GM06990 (cell line): ENCODE results near the gene KIZ.
"Not testable (repeated sequence)": the region's sequence is repeated elsewhere in the genome, so short reads cannot be mapped to it uniquely, and the experiment has no call there.

Experiments used
- DNase-seq: peaks from one replicate; pipeline ENCODE4 v3.0.0-alpha.2; 2011; ENCODE audit not compliant: insufficient read length; ENCODE audit errors: extremely low read depth
- H3K27me3 ChIP-seq: replicated peaks from 2 replicates; pipeline ENCODE4 v1.6.0; 2011; ENCODE audit warnings: low read length; ENCODE audit not compliant: control insufficient read depth, insufficient read depth
- H3K36me3 ChIP-seq: 2 replicates; pipeline ENCODE4 v1.5.1; 2011; ENCODE audit warnings: low read length; ENCODE audit not compliant: control insufficient read depth, insufficient read depth
- H3K4me3 ChIP-seq: replicated peaks from 2 replicates; pipeline ENCODE4 v1.5.1; 2011; ENCODE audit warnings: low read depth, mild to moderate bottlenecking, control low read depth, low read length
- CTCF ChIP-seq: IDR thresholded peaks from 2 replicates; pipeline ENCODE4 v1.5.1; 2011; ENCODE audit warnings: low read length, control low read depth, mild to moderate bottlenecking, inconsistent platforms; ENCODE audit not compliant: insufficient read depth, poor library complexity, severe bottlenecking

Gene KIZ

GRCh38 chr20:21244808-21245207 is 118.9 kb downstream of the KIZ start:
- Histone ChIP-seq H3K27me3 (no peaks in the 10 kb centered on the region), H3K36me3 (no peaks in the 10 kb centered on the region), H3K4me3 (no peak overlapping the region)
- TF ChIP-seq CTCF, result no peak
- no peak for DNase-seq

GRCh38 chr20:21246161-21246560 is 120.3 kb downstream of the KIZ start:
- no peak for TF ChIP-seq CTCF
- H3K27me3 ChIP-seq, result no peaks in the 10 kb centered on the region
- H3K36me3 ChIP-seq, result no peaks in the 10 kb centered on the region
- no peak for DNase-seq
- H3K4me3 ChIP-seq, result no peak overlapping the region

GRCh38 chr20:21247603-21248095 is 121.8 kb downstream of the KIZ start:
- H3K36me3 ChIP-seq, H3K4me3 ChIP-seq, DNase-seq, H3K27me3 ChIP-seq: not testable (repeated sequence)

- no peak for DNase-seq
- no peak overlapping the region for H3K4me3 ChIP-seq
- no peaks in the 10 kb centered on the region for H3K27me3 ChIP-seq
- no peaks in the 10 kb centered on the region for H3K36me3 ChIP-seq
- no peak for TF ChIP-seq CTCF
These were observed 125.4 kb downstream of the KIZ start for GRCh38 chr20:21251278-21251677.

GRCh38 chr20:21257192-21257591 is 131.3 kb downstream of the KIZ start:
- Histone ChIP-seq H3K4me3 (no peak overlapping the region), H3K27me3 (no peaks in the 10 kb centered on the region), H3K36me3 (no peaks in the 10 kb centered on the region)
- no peak for TF ChIP-seq CTCF
- no peak for DNase-seq

GRCh38 chr20:21258411-21258810 is 132.5 kb downstream of the KIZ start:
- no peaks in the 10 kb centered on the region for H3K27me3 ChIP-seq
- H3K36me3 ChIP-seq, result no peaks in the 10 kb centered on the region
- no peak for DNase-seq
- no peak overlapping the region for H3K4me3 ChIP-seq
- TF ChIP-seq CTCF, result no peak
